Fibroblast of peridontal ligament (primary cell): Measurements from ENCODE around the gene IL1R1.
A peak's percentile ranks its signal among the peaks of the same experiment; 100 is the strongest.
"Not testable (repeated sequence)": the region's sequence is repeated elsewhere in the genome, so short reads cannot be mapped to it uniquely, and the experiment has no call there.

Experiments
- DNase-seq: peaks from one replicate; pipeline ENCODE4 v3.0.0-alpha.2; 2010; ENCODE audit errors: extremely low read depth

The IL1R1 gene

GRCh38 chr2:102110596-102111334, 31.8 kb upstream of the IL1R1 start:
- DNase-seq, result no peak

GRCh38 chr2:102111823-102112222, 30.7 kb upstream of the IL1R1 start:
- DNase-seq, result no peak

- DNase-seq, result no peak
Measured at GRCh38 chr2:102112271-102112670, 30.3 kb upstream of the IL1R1 start.

- peak; percentile 84 for DNase-seq
Measured at GRCh38 chr2:102112692-102113665, 29.6 kb upstream of the IL1R1 start.

GRCh38 chr2:102114290-102114721, 28.2 kb upstream of the IL1R1 start:
- DNase-seq, result peak; percentile 90

GRCh38 chr2:102114851-102115497, 27.6 kb upstream of the IL1R1 start:
- no peak for DNase-seq

- DNase-seq, result no peak
Measured at GRCh38 chr2:102116630-102117471, 25.7 kb upstream of the IL1R1 start.

- DNase-seq, result no peak
Measured at GRCh38 chr2:102117472-102117858, 25.1 kb upstream of the IL1R1 start.

- DNase-seq, result peak; percentile 62
Measured at GRCh38 chr2:102119255-102119654, 23.3 kb upstream of the IL1R1 start.

- DNase-seq, result no peak
Measured at GRCh38 chr2:102120261-102120660, 22.3 kb upstream of the IL1R1 start.

GRCh38 chr2:102120701-102121159, 21.8 kb upstream of the IL1R1 start:
- no peak for DNase-seq

GRCh38 chr2:102122115-102122514, 20.4 kb upstream of the IL1R1 start:
- DNase-seq, result peak; percentile 97

GRCh38 chr2:102122909-102123308, 19.6 kb upstream of the IL1R1 start:
- DNase-seq, result no peak

GRCh38 chr2:102124421-102124820, 18.1 kb upstream of the IL1R1 start:
- not testable (repeated sequence) for DNase-seq

GRCh38 chr2:102126169-102126568, 16.4 kb upstream of the IL1R1 start:
- DNase-seq, result peak; percentile 50

- DNase-seq, result no peak
Measured at GRCh38 chr2:102126660-102127059, 15.9 kb upstream of the IL1R1 start.

- no peak for DNase-seq
Measured at GRCh38 chr2:102129082-102129481, 13.5 kb upstream of the IL1R1 start.

GRCh38 chr2:102129951-102130646, 12.4 kb upstream of the IL1R1 start:
- DNase-seq, result no peak

GRCh38 chr2:102130647-102130991, 11.9 kb upstream of the IL1R1 start:
- peak; percentile 88 for DNase-seq

GRCh38 chr2:102131564-102131963, 11.0 kb upstream of the IL1R1 start:
- no peak for DNase-seq

- DNase-seq, result no peak
Measured at GRCh38 chr2:102137138-102137537, 5.4 kb upstream of the IL1R1 start.
